Anterior cingulate cortex (tissue), 58 donors: Measurements from ENCODE around the gene MEAK7.

ENCODE experiments used
- DNase-seq, 58 donors: peaks; one replicate each; lab custom pipeline; 2025; lab: John Stamatoyannopoulos, UW

Gene MEAK7

GRCh38 chr16:84504420-84505248 is at the start of gene MEAK7:
MEAK7 (minus strand) TSS chr16:84504659; CDS start chr16:84498086, 6,573 bp downstream.
- DNase-seq = peak; percentile 76 to 99 (median 97)

GRCh38 chr16:84553873-84554399 is 49.5 kb upstream of the MEAK7 start:
- DNase-seq = no peak

- DNase-seq = no peak
These were observed 47.7 kb upstream of the MEAK7 start for GRCh38 chr16:84552135-84552534.

- DNase-seq = no peak
These were observed 45.6 kb upstream of the MEAK7 start for GRCh38 chr16:84550096-84550495.

GRCh38 chr16:84548971-84549844 is 44.7 kb upstream of the MEAK7 start:
- peak in 28 of 58 donors; percentile 9 to 69 (median 42) for DNase-seq

GRCh38 chr16:84548508-84548907 is 44.0 kb upstream of the MEAK7 start:
- DNase-seq = peak in 20 of 58 donors; percentile 17 to 69 (median 50)

GRCh38 chr16:84547546-84548061 is 43.1 kb upstream of the MEAK7 start:
- DNase-seq = no peak

GRCh38 chr16:84546669-84547545 is 42.4 kb upstream of the MEAK7 start:
- DNase-seq = no peak

- no peak for DNase-seq
These were observed 40.8 kb upstream of the MEAK7 start for GRCh38 chr16:84545114-84545737.

GRCh38 chr16:84544031-84544773 is 39.7 kb upstream of the MEAK7 start:
- DNase-seq = peak in 26 of 58 donors; percentile 6 to 57 (median 28)

- no peak for DNase-seq
These were observed 38.8 kb upstream of the MEAK7 start for GRCh38 chr16:84543253-84543652.

GRCh38 chr16:84541999-84542817 is 37.7 kb upstream of the MEAK7 start:
- no peak for DNase-seq

- DNase-seq = no peak
These were observed 35.7 kb upstream of the MEAK7 start for GRCh38 chr16:84540194-84540593.

GRCh38 chr16:84538222-84538840 is 33.9 kb upstream of the MEAK7 start:
- no peak for DNase-seq

- peak in 5 of 58 donors; percentile 6 to 19 (median 10) for DNase-seq
These were observed 33.2 kb upstream of the MEAK7 start for GRCh38 chr16:84537491-84538151.

GRCh38 chr16:84535851-84536250 is 31.4 kb upstream of the MEAK7 start:
- DNase-seq = no peak

GRCh38 chr16:84535408-84535807 is 30.9 kb upstream of the MEAK7 start:
- DNase-seq = no peak
